VCaP (cell line): ENCODE results near the gene ZNF672.
"Not testable (repeated sequence)": the region's sequence is repeated elsewhere in the genome, so short reads cannot be mapped to it uniquely, and the experiment has no call there.

Experiments used
- H3K27ac ChIP-seq: fragments of 450-650 bp; 2 replicates; pipeline ENCODE4 v1.5.1; 2017
- TF ChIP-seq, protein P1 (sequence below): fragments of 450-650 bp; conservative IDR thresholded peaks from 2 replicates; pipeline ENCODE4 v1.5.1; 2017; ENCODE audit warnings: mild to moderate bottlenecking, moderate library complexity

Gene ZNF672

DNA sequence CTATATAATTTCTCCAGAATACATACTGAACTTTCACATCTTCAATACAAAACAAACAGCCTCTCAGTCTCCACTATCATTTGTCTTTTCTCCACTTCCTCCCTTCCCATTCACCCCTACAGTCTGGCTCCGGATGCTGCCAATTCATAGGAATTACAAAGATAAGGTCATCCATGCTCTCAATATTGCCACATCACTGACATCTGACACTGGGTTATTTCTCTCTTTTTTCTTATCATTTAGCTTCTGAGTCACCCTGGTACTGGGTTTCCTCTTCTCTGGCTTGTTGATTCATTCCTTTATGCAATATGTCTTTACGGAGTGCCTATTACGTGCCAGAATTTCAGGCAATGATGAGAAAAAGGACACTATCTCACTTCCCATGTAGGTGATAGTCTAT is 9.2 kb upstream of the ZNF672 start:
- H3K27ac ChIP-seq = no peak overlapping the region
- TF ChIP-seq, protein P1, sequence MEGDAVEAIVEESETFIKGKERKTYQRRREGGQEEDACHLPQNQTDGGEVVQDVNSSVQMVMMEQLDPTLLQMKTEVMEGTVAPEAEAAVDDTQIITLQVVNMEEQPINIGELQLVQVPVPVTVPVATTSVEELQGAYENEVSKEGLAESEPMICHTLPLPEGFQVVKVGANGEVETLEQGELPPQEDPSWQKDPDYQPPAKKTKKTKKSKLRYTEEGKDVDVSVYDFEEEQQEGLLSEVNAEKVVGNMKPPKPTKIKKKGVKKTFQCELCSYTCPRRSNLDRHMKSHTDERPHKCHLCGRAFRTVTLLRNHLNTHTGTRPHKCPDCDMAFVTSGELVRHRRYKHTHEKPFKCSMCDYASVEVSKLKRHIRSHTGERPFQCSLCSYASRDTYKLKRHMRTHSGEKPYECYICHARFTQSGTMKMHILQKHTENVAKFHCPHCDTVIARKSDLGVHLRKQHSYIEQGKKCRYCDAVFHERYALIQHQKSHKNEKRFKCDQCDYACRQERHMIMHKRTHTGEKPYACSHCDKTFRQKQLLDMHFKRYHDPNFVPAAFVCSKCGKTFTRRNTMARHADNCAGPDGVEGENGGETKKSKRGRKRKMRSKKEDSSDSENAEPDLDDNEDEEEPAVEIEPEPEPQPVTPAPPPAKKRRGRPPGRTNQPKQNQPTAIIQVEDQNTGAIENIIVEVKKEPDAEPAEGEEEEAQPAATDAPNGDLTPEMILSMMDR = no peak

DNA sequence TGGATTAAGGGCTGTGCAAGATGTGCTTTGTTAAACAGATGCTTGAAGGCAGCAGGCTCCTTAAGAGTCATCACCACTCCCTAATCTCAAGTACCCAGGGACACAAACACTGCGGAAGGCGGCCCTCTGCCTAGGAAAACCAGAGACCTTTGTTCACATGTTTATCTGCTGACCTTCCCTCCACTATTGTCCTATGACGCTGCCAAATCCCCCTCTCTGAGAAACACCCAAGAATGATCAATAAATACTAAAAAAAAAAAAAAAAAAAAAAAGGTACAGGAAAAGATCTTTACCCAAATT is 7.4 kb upstream of the ZNF672 start:
- H3K27ac ChIP-seq = not testable (repeated sequence)

DNA sequence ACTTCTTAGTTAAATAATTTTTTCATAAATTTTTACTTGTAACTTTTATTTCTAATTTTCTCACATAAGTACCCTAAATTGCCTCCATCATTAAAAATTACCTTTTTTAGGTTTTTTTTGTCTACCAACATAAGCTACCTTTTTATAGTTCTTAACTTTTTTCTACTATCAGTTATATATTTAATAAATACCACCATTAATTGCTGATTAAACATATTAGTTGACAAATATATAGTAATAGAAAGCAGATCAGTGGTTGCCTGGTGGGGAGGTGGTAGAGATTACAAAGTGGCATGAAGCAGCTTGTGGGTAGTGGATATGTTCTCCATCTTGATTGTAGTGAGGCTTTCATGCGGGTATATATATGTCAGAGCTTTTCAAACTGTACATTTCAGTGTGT is 6.2 kb upstream of the ZNF672 start:
- no peak overlapping the region for H3K27ac ChIP-seq
- TF ChIP-seq, protein P1 = no peak

- H3K27ac ChIP-seq = no peak overlapping the region
- TF ChIP-seq, protein P1 = no peak
These were observed 3.6 kb upstream of the ZNF672 start for GRCh38 chr1:248834343-248834940.

DNA sequence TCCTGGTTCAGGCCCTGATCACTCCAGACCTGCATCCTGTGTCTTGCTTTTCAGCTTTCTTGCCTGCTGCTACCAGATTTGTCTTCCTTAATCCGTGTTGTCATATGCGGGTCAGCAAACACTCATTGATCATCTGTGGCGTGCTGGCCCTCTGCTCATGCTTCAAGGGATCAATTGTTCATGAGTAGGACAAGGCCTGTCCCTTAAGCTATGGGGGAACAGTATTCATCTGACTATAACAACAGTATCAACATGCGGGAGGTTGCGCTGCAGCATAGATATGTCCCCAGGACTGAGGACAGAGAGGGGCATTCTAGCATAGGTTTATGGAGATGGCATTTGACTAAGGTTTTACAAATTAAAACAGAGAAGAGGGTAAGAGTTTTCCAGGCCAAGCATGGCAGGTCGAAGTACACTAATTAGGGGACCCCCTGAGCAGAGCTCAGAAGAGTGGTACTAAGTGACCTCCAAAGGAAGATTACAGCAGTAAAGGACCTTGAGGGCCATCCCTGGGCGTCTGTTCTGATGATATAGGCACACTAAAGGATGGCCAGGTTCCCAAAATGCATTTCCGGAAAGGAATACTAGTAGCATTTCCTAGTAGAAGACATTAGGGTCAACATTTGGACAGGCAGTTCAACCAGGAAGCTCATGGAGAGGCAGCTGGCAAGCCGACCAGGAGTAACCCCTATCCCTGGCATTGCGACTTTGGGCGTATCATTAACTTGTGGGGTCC is 811 bp upstream of the ZNF672 start:
- TF ChIP-seq, protein P1 = no peak
- H3K27ac ChIP-seq = peak overlapping the region; percentile 96

DNA sequence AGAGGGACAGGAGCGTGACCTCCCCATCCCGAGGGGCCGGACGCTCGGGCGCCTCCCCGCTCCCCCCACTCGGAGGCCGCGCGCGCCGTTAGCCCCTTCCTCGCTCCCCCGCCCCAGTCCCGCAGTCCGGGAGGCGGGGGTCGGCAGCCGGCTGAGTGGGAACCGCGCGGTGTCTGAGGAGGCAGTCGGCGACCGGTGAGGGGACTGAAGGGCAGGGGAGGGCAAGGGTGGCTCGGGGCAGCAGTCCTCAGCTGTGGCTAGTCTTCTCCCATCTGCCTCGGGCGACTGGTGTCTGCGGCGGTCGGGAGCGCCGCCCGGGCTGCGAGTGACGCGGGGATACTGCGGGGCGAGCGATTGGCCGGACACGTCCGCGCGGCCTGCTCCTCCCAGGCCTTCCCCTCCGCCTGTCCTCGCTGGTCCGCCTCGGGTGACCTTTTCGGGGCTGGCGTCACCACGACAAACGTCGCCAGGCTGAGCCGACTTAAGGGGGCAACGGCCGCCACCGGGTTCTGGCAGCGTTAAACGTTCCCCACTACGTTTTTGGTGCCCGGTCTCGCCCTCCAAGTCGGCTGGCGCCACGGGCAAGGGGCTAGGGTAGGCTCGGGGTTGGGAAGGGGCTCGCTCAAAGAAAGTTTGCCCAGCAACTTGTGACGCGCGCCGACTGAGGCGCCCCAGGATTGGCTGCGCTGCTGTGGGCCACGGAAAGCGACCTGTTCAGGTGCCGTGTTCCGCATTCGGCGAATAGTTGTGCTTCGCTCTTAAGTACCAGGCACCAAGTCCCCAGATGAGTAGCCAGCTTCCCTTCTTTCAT is 538 bp downstream of the ZNF672 start:
- TF ChIP-seq, protein P1 = no peak
- H3K27ac ChIP-seq = peak overlapping the region; percentile 96

- TF ChIP-seq, protein P1 = no peak
- peak overlapping the region; percentile 96 for H3K27ac ChIP-seq
These were observed 1.1 kb downstream of the ZNF672 start for GRCh38 chr1:248839168-248839555.
